Kidney epithelial cell (primary cell): ENCODE measurements around the gene RNF123. TPM values are rescaled to one million over a fixed set of nuclear protein-coding genes. Genes with fewer than 3 reads are reported as not detected.

Experiments
- DNase-seq: peaks from one replicate; pipeline ENCODE4 v3.0.0-alpha.2; 2010; ENCODE audit warnings: low read depth
- H3K27me3 ChIP-seq: 2 replicates; pipeline ENCODE4 v1.6.0; 2011; ENCODE audit warnings: low read length; ENCODE audit not compliant: control insufficient read depth, insufficient read depth
- H3K36me3 ChIP-seq: 2 replicates; pipeline ENCODE4 v1.5.1; 2011; ENCODE audit warnings: low read length; ENCODE audit not compliant: control insufficient read depth, insufficient read depth
- H3K4me3 ChIP-seq: 2 replicates; pipeline ENCODE4 v1.5.1; 2011; ENCODE audit warnings: low read depth, mild to moderate bottlenecking, control low read depth, low read length
- CTCF ChIP-seq: IDR thresholded peaks from 2 replicates; pipeline ENCODE4 v1.5.1; 2011; ENCODE audit warnings: mild to moderate bottlenecking, moderate library complexity, low read length, control low read depth, inconsistent platforms; ENCODE audit not compliant: insufficient read depth, poor library complexity, severe bottlenecking
- total RNA-seq: library from RNA; depleted of rRNA; stranded (reverse); fragments of >200 nt; gene quantifications from 2 replicates; pipeline ENCODE4 v1.2.3, GENCODE V29; 2015

RNF123 gene
- total RNA-seq, 1 donor from 2014 or later, result 30.8 TPM

- DNase-seq, result no peak
- no peak for TF ChIP-seq CTCF
- peaks cover 1% of the 10 kb centered on the region for H3K36me3 ChIP-seq
- no peak overlapping the region for H3K4me3 ChIP-seq
- H3K27me3 ChIP-seq, result no peaks in the 10 kb centered on the region
Measured at GRCh38 chr3:49727924-49728361, 38.6 kb downstream of the RNF123 start.

- Histone ChIP-seq H3K36me3 (peaks cover 1% of the 10 kb centered on the region), H3K27me3 (no peaks in the 10 kb centered on the region), H3K4me3 (no peak overlapping the region)
- TF ChIP-seq CTCF, result no peak
- no peak for DNase-seq
Measured at GRCh38 chr3:49729966-49730609, 40.7 kb downstream of the RNF123 start.

- H3K4me3 ChIP-seq, result no peak overlapping the region
- DNase-seq, result no peak
- TF ChIP-seq CTCF, result no peak
- H3K27me3 ChIP-seq, result no peaks in the 10 kb centered on the region
- peaks cover 1% of the 10 kb centered on the region for H3K36me3 ChIP-seq
Measured at GRCh38 chr3:49732597-49732996, 43.2 kb downstream of the RNF123 start.

GRCh38 chr3:49733551-49733950 is 44.2 kb downstream of the RNF123 start:
- DNase-seq, result no peak
- Histone ChIP-seq H3K27me3 (no peaks in the 10 kb centered on the region), H3K4me3 (no peak overlapping the region), H3K36me3 (peaks cover 2% of the 10 kb centered on the region)
- TF ChIP-seq CTCF, result no peak

- Histone ChIP-seq H3K27me3 (no peaks in the 10 kb centered on the region), H3K36me3 (peaks cover 2% of the 10 kb centered on the region), H3K4me3 (no peak overlapping the region)
- TF ChIP-seq CTCF, result no peak
- no peak for DNase-seq
Measured at GRCh38 chr3:49734752-49735151, 45.4 kb downstream of the RNF123 start.
